HepG2 (cell line): ENCODE results near the gene NTSR2. TPM values are rescaled to one million over a fixed set of nuclear protein-coding genes. Genes with fewer than 3 reads are reported as not detected.

Experiments
- FOXP1 ChIP-seq, 2 experiments: fragments of 450-650 bp in 1 of 2; IDR thresholded peaks; 2 replicates each; pipeline ENCODE4 v1.6.1; 2017 to 2018; ENCODE audit warnings: antibody characterized with exemption in 1 of 2
- IKZF4 ChIP-seq: sonication (generic); formaldehyde crosslinking; IDR thresholded peaks from 2 replicates; pipeline ENCODE4 v1.5.1; 2020; ENCODE audit warnings: borderline replicate concordance, mild to moderate bottlenecking, low read depth, missing genetic modification reagents; ENCODE audit errors: not compliant biosample characterization
- KLF6 ChIP-seq: IDR thresholded peaks from 2 replicates; pipeline ENCODE4 v1.8.0; 2016; ENCODE audit warnings: missing biosample characterization, missing genetic modification reagents
- NPAS2 ChIP-seq: sonication (generic); formaldehyde crosslinking; IDR thresholded peaks from 2 replicates; pipeline ENCODE4 v1.8.0; 2022; ENCODE audit warnings: mild to moderate bottlenecking, missing genetic modification reagents, borderline replicate concordance
- NR2F6 ChIP-seq, 2 experiments: IDR thresholded peaks; 2 replicates each; pipeline ENCODE4 v1.6.1; 2016; ENCODE audit warnings: antibody characterized with exemption in 1 of 2, mild to moderate bottlenecking in 1 of 2
- PPARG ChIP-seq: conservative IDR thresholded peaks from 2 replicates; pipeline ENCODE4 v1.6.1; 2016; ENCODE audit warnings: missing biosample characterization, missing genetic modification reagents
- SMC3 ChIP-seq: IDR thresholded peaks from 2 replicates; pipeline ENCODE4 v1.6.1; 2011; ENCODE audit warnings: low read length, improper control_type of control experiment
- SRF ChIP-seq: IDR thresholded peaks from 2 replicates; pipeline ENCODE4 v1.6.1; 2011; ENCODE audit warnings: mild to moderate bottlenecking, low read depth, low read length, moderate library complexity
- ZBTB1 ChIP-seq: sonication (generic); formaldehyde crosslinking; IDR thresholded peaks from 2 replicates; pipeline ENCODE4 v1.4.0; 2020; ENCODE audit warnings: missing genetic modification reagents, borderline replicate concordance
- ZMYM4 ChIP-seq: sonication (generic); formaldehyde crosslinking; IDR thresholded peaks from 2 replicates; pipeline ENCODE4 v1.8.1; 2023; ENCODE audit warnings: mild to moderate bottlenecking, missing genetic modification reagents
- ZNF101 ChIP-seq: sonication (generic); formaldehyde crosslinking; IDR thresholded peaks from 2 replicates; pipeline ENCODE4 v1.4.0; 2020; ENCODE audit warnings: mild to moderate bottlenecking, low read depth, missing genetic modification reagents, borderline replicate concordance
- ZNF367 ChIP-seq: sonication (generic); formaldehyde crosslinking; IDR thresholded peaks from 2 replicates; pipeline ENCODE4 v1.4.0; 2020; ENCODE audit warnings: missing genetic modification reagents, borderline replicate concordance
- ZNF557 ChIP-seq: sonication (generic); formaldehyde crosslinking; IDR thresholded peaks from 2 replicates; pipeline ENCODE4 v1.4.0; 2020; ENCODE audit warnings: missing genetic modification reagents
- ZNF564 ChIP-seq: sonication (generic); formaldehyde crosslinking; IDR thresholded peaks from 2 replicates; pipeline ENCODE4 v1.8.1; 2023; ENCODE audit warnings: mild to moderate bottlenecking, missing genetic modification reagents
- ZNF703 ChIP-seq: sonication (generic); formaldehyde crosslinking; IDR thresholded peaks from 2 replicates; pipeline ENCODE4 v1.5.1; 2020; ENCODE audit warnings: missing genetic modification reagents, mild to moderate bottlenecking, moderate library complexity, borderline replicate concordance
- polyA plus RNA-seq, 8 experiments: library from polyadenylated mRNA; depleted of rRNA in 3 of 8; stranded (reverse) in 7 of 8; unstranded in 1 of 8; fragments of >200 nt; fragmentation: Illumina TruSeq in 4 of 8; extraction: Trizol in 4 of 8; gene quantifications; 2 replicates each; pipeline versions ENCODE4 v1.2.1 to v1.2.3, GENCODE V29; 2011 to 2016; ENCODE audit warnings: low read depth in 4 of 8, missing spikeins in 1 of 8, mixed read lengths in 1 of 8; ENCODE audit not compliant: insufficient read depth in 1 of 8
- total RNA-seq, 5 experiments: library from RNA; depleted of rRNA; stranded (reverse); fragments of >200 nt; fragmentation: Illumina TruSeq; extraction: Trizol; gene quantifications; 2 replicates each; pipeline ENCODE4 v1.2.3, GENCODE V29; 2016; ENCODE audit warnings: low read depth in 1 of 5
- TF ChIP-seq, protein P1 (sequence below), 2 experiments: sonication (generic) in 1 of 2; formaldehyde crosslinking in 1 of 2; IDR thresholded peaks; 2 replicates each; pipeline versions ENCODE4 v1.4.0 to v1.6.1; 2018 to 2020; ENCODE audit warnings: missing genetic modification reagents in 2 of 2, borderline replicate concordance in 1 of 2, low read depth in 1 of 2, mild to moderate bottlenecking in 1 of 2, missing biosample characterization in 1 of 2
- TF ChIP-seq, protein P2 (sequence below): sonication (generic); formaldehyde crosslinking; IDR thresholded peaks from 2 replicates; pipeline ENCODE4 v1.5.0; 2020; ENCODE audit warnings: missing genetic modification reagents, mild to moderate bottlenecking, borderline replicate concordance
- TF ChIP-seq, protein P3 (sequence below): sonication (generic); formaldehyde crosslinking; IDR thresholded peaks from 2 replicates; pipeline ENCODE4 v1.5.0; 2020; ENCODE audit warnings: missing genetic modification reagents
- TF ChIP-seq, protein P4 (sequence below): sonication (generic); formaldehyde crosslinking; IDR thresholded peaks from 2 replicates; pipeline ENCODE4 v1.4.0; 2020; ENCODE audit warnings: missing genetic modification reagents

Gene NTSR2
- total and polyA plus RNA-seq, 2 of the 13 experiments (the other 11 are each of a cell fraction or from before 2014, with no cell fraction given): not detected

DNA sequence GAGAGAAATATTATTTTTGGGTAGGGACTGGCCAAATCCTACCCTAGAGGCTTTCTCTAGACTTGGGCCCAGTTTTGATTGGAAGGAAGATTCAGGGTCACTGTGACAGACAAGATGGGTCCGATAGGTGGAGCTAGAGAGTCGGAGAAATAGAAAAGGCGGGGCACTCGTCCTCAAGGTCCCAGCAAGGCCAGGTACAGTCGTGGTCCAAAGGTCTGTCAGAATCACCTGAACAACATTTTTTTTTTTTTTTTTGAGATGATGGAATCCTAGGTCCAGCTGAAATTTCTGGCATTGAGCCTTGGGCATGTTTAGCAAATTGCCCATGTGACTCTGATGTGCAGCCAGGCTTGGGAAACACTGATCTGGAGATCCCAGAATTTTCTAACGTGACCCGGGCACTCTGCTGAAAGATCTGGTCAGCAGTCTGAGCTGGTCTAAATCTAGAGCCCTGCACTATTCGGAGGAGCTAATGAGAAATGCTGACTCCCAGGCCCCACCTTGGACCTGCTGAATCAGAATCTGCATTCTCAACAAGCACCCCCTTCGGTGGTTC, 23.0 kb upstream of the NTSR2 start (continued):
- TF ChIP-seq, protein P1, sequence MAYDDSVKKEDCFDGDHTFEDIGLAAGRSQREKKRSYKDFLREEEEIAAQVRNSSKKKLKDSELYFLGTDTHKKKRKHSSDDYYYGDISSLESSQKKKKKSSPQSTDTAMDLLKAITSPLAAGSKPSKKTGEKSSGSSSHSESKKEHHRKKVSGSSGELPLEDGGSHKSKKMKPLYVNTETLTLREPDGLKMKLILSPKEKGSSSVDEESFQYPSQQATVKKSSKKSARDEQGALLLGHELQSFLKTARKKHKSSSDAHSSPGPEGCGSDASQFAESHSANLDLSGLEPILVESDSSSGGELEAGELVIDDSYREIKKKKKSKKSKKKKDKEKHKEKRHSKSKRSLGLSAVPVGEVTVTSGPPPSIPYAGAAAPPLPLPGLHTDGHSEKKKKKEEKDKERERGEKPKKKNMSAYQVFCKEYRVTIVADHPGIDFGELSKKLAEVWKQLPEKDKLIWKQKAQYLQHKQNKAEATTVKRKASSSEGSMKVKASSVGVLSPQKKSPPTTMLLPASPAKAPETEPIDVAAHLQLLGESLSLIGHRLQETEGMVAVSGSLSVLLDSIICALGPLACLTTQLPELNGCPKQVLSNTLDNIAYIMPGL (CRISPR knock-in tag; IDR thresholded peaks at IDR 0.05; ENCODE audit: borderline replicate concordance in 1 of 2, low read depth in 1 of 2): peak; percentile 36 to 64; a peak in 1 of 4 replicates
- TF ChIP-seq ZNF703 (CRISPR knock-in tag): no peak
- TF ChIP-seq, protein P2, sequence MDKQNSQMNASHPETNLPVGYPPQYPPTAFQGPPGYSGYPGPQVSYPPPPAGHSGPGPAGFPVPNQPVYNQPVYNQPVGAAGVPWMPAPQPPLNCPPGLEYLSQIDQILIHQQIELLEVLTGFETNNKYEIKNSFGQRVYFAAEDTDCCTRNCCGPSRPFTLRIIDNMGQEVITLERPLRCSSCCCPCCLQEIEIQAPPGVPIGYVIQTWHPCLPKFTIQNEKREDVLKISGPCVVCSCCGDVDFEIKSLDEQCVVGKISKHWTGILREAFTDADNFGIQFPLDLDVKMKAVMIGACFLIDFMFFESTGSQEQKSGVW (CRISPR knock-in tag): no peak
- no peak for TF ChIP-seq ZNF557
- TF ChIP-seq, protein P3, sequence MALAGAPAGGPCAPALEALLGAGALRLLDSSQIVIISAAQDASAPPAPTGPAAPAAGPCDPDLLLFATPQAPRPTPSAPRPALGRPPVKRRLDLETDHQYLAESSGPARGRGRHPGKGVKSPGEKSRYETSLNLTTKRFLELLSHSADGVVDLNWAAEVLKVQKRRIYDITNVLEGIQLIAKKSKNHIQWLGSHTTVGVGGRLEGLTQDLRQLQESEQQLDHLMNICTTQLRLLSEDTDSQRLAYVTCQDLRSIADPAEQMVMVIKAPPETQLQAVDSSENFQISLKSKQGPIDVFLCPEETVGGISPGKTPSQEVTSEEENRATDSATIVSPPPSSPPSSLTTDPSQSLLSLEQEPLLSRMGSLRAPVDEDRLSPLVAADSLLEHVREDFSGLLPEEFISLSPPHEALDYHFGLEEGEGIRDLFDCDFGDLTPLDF: no peak
- TF ChIP-seq ZMYM4 (CRISPR knock-in tag): 0 out of 2 replicates have a peak, but pooled peaks have one; percentile 15
- no peak for TF ChIP-seq FOXP1 (IDR thresholded peaks at IDR 0.05)
- TF ChIP-seq FOXP1 (CRISPR knock-in tag; IDR thresholded peaks at IDR 0.05): no peak
- no peak for TF ChIP-seq ZNF564 (CRISPR knock-in tag)
- no peak for TF ChIP-seq ZBTB1 (CRISPR knock-in tag)
- no peak for TF ChIP-seq ZNF367 (CRISPR knock-in tag)
- TF ChIP-seq NR2F6 (IDR thresholded peaks at IDR 0.05): peak; percentile 37
- TF ChIP-seq NR2F6 (CRISPR knock-in tag; IDR thresholded peaks at IDR 0.05): peak; percentile 41; the same call in 1 of the 2 replicates
- no peak for TF ChIP-seq ZNF101 (CRISPR knock-in tag)
- TF ChIP-seq, protein P4, sequence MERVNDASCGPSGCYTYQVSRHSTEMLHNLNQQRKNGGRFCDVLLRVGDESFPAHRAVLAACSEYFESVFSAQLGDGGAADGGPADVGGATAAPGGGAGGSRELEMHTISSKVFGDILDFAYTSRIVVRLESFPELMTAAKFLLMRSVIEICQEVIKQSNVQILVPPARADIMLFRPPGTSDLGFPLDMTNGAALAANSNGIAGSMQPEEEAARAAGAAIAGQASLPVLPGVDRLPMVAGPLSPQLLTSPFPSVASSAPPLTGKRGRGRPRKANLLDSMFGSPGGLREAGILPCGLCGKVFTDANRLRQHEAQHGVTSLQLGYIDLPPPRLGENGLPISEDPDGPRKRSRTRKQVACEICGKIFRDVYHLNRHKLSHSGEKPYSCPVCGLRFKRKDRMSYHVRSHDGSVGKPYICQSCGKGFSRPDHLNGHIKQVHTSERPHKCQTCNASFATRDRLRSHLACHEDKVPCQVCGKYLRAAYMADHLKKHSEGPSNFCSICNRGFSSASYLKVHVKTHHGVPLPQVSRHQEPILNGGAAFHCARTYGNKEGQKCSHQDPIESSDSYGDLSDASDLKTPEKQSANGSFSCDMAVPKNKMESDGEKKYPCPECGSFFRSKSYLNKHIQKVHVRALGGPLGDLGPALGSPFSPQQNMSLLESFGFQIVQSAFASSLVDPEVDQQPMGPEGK (CRISPR knock-in tag): 0 out of 2 replicates have a peak, but pooled peaks have one; percentile 37
- peak; percentile 77 for TF ChIP-seq SMC3
- TF ChIP-seq SRF: no peak
- no peak for TF ChIP-seq KLF6 (CRISPR knock-in tag)
- TF ChIP-seq NPAS2 (CRISPR knock-in tag): no peak
- no peak for TF ChIP-seq IKZF4 (CRISPR knock-in tag)
- 0 out of 2 replicates have a peak, but pooled peaks have one; percentile 16 for TF ChIP-seq PPARG
